HS-27A (cell line): ENCODE results near the gene MACROD1.

ENCODE experiments used
- DNase-seq: peaks from one replicate; pipeline ENCODE4 v3.0.0-alpha.2; 2012; ENCODE audit warnings: low read depth, missing footprints

Gene MACROD1

GRCh38 chr11:64073542-64073941 is 92.4 kb downstream of the MACROD1 start:
- DNase-seq, result no peak

GRCh38 chr11:64072871-64073270 is 93.0 kb downstream of the MACROD1 start:
- DNase-seq, result no peak

GRCh38 chr11:64072403-64072802 is 93.5 kb downstream of the MACROD1 start:
- DNase-seq, result no peak

DNA sequence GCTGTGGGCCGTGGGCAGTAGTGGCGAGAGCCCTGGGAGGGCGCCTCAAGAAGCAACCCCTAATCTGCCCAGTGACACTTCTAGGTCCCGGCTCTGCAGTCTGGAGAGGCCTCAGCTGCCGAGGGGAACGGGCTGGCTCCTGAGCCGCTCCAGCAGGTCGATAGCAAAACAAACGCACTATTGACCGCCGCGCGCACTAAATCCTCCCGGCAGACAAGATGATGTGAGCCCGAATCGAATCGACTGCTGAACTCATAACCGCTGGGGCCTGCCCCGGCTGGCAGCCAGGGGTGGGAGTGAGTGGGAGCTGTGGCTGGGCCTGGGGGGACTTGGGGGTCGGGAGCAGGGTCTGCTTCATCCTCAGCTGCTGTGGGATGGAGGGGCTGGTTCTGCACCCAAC is 94.1 kb downstream of the MACROD1 start:
- DNase-seq, result no peak

DNA sequence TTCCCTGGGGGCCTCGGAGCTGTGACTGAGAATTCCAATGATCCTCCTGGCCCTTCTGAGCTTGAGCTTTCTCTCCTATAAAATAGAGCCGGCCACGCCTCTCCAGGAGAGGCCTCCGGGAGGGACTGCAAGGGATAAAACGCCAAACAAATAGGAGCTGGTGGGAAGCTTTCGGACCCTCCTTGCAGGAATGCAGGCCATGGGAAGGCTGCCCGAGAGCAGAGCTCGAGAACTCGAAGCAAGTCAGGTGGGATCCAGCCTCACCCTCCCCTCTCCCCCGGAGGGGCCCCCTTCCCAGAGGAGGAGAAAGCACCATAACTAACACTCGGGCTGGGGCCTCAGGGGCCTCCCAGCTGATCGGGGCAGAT is 95.6 kb downstream of the MACROD1 start:
- no peak for DNase-seq

DNA sequence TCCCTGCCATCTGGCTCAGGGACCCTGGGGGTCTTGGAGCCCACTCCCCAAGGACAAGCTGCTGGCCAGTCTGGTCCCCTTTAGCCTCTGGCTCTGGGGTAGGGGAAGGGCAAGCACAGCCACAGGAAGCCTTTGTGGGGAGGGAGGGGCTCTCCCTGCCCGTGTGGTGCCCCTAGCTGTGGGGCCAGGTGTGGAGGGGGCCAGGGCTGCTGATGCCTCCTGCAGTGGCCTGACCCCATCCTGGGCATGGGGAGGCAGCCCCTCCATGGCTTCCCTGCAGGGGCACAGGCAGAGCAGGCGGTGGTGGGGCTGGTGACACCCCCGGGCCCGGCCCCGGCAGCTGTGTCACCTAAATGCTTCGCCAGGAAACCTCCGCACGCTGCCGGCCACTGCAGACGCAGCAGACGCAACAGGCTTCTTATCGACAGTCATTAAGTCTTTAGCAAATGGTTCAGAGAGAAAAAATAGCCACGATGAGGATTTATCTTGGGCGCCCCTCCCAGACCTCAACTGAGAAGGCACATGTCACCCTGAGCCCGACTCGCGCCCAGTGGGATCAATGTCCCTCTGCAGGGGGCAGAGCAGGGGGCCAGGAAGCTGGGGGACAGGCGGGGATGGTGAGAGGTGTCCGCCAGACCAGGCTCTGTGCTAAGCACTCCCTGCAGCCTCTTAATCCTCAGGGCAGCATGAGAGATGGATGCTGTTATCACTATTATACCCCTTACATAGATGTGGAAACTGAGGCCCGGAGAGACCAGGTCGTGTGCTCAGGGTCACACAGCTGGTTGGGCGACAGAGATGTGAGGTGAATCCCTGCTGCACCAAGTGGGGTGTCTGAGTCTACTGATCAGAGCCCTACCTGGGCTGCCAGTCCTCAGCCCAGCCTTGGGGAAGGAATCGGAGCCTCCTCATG is 96.3 kb downstream of the MACROD1 start:
- no peak for DNase-seq

GRCh38 chr11:64068705-64069400 is 97.1 kb downstream of the MACROD1 start:
- DNase-seq, result no peak

DNA sequence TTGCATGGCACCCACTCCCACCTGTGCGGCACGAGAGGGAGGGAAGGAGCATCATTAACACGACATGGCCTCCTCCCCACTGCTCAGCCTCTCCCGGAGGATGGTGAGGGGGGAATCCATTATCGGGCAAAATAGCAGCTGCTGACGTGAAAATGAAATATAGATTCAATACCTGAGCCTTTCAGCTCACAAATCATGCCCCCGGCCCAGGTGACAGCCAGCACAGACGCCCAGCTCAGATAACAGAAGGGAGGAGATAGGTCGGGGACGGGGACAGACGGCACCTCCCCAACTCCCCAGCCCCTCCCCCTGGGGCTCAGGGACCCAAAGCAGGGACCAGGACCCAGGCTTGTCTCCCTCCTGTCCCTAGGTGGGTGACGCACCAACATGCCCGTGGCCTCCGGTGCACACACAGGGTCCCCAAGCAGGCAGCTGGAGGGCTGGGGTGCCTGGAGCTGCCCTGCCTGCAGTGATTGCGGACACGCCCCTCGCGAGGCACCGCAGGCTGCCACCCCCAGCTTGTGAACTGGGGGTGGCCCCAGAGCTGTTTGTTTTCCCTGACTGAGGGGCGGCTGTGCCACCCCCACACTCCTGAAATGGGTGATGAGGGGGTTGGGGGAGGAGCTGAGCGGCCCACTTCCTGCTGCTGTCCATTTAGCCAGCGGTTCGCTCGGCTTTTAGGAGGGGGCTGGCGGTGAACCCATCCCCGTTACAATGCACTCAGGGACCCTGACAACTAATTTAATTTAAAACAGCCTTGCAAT is 98.5 kb downstream of the MACROD1 start:
- DNase-seq, result no peak

DNA sequence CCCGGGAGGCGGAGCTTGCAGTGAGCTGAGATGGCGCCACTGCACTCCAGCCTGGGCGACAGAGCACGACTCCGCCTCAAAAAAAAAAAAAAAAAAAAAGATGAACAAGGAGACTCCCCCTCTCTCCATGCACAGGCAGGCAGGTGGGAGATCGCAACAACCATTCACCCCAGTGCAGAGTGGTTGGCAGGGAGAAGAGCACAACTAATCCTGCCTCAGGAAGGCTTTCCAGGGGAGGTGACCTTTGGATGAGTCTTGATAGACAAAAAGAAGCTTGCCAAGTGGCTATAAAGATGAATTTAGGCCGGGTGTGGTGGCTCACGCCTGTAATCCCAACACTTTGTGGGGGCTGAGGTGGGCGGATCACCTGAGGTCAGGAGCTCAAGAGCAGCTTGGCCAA is 100.2 kb downstream of the MACROD1 start:
- DNase-seq, result no peak

DNA sequence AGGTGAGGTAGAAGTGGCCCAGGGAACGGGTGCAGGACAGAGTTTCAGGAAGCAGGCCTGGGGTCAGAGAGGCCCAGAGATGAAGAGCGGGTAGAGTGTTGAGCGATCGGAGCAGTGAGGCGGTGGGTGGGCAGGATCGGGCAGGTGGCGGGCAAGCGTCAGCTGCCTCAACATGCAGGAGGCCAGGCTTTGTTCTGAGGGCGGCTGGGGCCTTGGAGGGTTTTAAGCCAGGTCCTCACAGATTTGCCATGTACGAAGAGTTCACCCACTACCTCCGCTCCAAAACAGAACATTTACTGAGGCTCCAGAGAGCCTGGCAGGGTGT is 100.8 kb downstream of the MACROD1 start:
- no peak for DNase-seq

- no peak for DNase-seq
Observed at GRCh38 chr11:64064374-64065140, 101.4 kb downstream of the MACROD1 start.

- DNase-seq, result no peak
Observed at GRCh38 chr11:64063777-64064176, 102.1 kb downstream of the MACROD1 start.

GRCh38 chr11:64062185-64063039 is 103.5 kb downstream of the MACROD1 start:
- no peak for DNase-seq

DNA sequence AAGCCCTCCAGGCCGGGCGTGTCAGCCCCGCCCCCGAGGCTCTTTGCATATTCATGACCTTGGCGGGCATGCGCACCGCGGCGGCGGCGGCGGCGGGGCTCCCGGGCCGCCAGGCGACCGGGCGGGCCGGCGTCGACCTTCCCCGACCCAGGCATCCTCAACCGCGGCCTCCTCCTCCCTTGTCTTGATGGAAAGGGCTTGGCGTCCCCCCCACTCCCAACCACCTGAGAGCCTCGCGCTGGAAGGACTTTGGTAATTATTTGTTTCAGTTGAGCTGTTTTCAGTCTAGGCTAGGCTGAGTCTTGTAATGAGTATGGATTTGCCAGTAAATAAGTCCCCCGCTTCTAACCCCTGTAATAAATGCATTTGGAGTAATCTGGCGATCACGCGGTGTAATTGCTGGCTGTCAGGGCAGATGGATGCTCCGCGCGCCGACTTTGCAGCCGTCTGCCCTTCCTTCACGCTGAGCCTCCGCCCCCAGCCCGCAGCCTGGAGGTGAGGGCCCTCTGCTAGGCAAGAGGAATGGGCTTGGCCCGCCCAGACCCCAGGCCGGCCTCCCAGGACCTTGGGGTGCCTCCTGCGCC is 105.0 kb downstream of the MACROD1 start:
- no peak for DNase-seq

DNA sequence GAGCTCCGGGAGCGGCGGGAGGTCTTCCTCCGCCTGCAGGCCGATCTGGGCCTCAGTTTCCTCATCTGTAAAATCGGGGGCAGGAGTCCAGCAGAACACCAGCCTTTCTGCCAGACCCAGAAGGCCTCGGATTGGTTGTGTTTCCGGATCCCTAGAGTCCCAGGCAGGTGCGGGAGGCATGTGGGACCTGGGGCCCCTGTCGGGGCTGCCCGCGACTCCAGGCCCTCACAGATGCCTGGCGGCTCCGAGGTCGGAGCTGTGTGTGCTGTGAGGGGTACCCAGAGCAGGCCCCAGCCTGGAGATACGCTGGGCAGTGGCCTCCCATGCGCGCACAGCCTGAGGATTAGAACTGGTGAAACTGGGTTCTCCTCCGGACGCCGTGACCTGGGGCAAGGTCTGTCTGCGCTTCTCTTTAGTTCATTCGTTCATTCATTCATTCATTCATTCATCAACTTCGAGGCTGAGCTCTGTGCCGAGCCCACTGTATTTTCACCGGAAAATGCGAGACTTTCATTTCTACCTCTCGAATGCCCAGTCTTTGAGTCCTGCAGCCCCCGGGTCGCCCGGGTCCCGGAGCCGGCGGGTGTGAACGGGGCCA is 105.6 kb downstream of the MACROD1 start:
- no peak for DNase-seq

- DNase-seq, result no peak
Observed at GRCh38 chr11:64059339-64060140, 106.4 kb downstream of the MACROD1 start.

DNA sequence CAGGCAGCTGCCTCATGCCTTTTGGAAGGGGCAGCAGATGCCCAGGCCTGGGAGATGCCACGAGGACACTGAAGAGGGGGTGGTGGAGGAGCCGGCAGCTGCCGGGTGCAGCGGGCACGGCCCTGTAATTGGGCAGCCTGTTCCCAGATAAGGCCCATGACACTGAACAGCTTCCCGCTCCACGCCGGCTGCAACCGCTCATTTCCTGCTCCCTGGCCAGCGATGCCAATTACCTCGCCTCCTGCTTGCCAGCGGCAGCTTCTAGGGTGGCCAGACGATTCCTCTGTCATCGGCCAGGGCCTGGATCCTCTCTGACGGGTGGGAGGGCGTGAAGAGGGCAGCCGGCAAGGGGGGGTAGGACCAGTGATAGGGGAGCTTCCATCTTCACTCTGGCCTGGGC is 107.4 kb downstream of the MACROD1 start:
- no peak for DNase-seq

DNA sequence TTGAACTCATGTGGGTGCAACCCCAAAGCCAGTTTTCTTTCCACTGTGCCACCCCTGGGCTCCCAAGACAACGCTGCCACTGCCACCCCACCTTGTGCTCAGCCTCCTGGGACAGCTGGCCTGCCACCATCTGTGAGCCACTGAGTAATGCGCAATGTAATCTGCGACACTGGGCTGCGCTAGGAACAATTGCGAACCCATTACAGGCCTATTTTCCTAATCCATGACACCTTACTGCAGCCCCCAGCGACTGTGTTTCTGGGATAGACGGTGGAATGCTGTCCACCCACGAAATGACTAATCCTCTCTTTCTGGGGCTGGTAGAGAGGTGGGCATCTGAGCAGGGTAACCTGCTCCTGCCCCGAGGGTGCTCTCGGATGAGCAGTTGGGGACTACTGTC is 108.0 kb downstream of the MACROD1 start:
- no peak for DNase-seq

DNA sequence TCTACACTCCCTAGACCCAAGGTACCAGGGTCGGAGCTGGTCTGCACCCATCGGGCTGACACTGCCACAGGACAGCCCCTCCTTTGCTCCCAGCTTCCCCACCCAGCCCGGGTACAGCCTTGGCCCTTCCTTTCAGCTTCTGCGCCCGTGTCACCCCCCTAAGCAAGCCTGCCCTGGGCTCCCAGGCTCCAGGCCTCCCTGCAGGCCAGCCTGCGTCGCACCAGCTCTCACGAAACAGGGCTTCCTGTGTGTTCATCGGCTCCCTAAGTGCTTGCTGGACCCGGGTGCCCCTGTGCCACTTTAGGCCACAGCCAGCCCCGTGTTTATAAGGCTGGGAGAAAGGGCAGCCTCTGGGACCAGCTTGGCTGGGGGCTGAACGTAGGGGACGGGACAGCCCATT is 109.1 kb downstream of the MACROD1 start:
- no peak for DNase-seq
